ENCODE data around the gene DCX.

The DCX gene

DNA sequence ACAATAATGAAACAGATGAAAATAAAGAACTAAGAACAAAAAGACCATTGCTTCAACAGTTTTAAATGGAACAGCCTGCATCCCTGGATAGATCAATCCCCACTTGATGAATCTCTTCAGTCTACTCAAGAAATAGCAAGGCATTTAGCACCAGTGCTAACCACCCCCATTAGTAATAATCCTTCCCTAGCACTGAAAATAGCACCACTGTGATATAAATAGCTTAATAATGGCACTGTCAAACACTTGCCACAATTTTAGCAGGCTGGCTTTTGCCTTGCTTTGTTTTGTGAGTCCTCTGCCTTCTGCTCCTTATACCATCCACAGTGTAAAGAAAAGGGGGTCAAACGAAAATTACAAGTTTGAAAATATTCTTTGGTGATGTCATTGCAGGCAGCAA is 17.4 kb downstream of the DCX start:
- DNase-seq (no peak), ATAC-seq (replicated peaks) (no peak)
- H3K27ac Mint-ChIP-seq = no peak overlapping the region
- H3K4me3 Mint-ChIP-seq = no peak overlapping the region
- H3K27me3 Mint-ChIP-seq = no peaks in the 10 kb centered on the region
- H3K36me3 Mint-ChIP-seq (ENCODE audit: insufficient read depth) = no peaks in the 10 kb centered on the region
- no peaks in the 10 kb centered on the region for H3K9me3 Mint-ChIP-seq
- no peaks in the 10 kb centered on the region for H3K4me1 Mint-ChIP-seq (ENCODE audit: low read depth in 2 of 2)

DNA sequence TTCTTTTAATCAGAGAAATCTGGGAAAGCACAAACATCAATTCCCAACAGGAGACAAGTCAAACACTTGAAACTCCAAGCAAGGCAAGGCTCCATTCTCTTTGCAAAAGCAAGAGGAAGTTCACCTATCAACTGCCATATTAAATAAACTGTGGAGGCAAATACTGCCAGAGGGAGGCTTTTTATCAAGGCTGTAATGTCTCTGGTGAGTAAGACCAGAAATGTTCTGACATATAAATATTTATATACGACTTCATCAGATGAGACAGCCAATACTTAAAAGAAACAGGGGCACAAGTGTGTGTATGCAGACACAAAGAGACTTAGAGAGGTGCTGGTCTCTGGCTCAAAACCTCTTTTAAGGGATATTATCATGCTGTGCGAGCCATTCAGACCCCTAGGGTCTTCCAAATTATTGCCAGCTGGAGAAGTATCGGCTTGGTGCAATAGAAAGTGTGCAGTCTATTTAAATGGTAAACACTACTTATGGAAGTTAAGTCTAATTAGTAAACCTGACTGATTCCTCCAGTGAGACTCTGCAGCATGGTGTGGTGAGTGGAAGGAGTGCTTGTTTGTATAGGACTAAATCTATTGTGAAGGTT is 24.4 kb downstream of the DCX start:
- H3K36me3 Mint-ChIP-seq (ENCODE audit: insufficient read depth) = no peaks in the 10 kb centered on the region
- H3K4me1 Mint-ChIP-seq (ENCODE audit: low read depth in 2 of 2) = no peaks in the 10 kb centered on the region
- no peaks in the 10 kb centered on the region for H3K27me3 Mint-ChIP-seq
- H3K4me3 Mint-ChIP-seq = no peak overlapping the region
- no peak for ATAC-seq (replicated peaks)
- H3K27ac Mint-ChIP-seq = no peak overlapping the region
- no peaks in the 10 kb centered on the region for H3K9me3 Mint-ChIP-seq
- no peak for DNase-seq

DNA sequence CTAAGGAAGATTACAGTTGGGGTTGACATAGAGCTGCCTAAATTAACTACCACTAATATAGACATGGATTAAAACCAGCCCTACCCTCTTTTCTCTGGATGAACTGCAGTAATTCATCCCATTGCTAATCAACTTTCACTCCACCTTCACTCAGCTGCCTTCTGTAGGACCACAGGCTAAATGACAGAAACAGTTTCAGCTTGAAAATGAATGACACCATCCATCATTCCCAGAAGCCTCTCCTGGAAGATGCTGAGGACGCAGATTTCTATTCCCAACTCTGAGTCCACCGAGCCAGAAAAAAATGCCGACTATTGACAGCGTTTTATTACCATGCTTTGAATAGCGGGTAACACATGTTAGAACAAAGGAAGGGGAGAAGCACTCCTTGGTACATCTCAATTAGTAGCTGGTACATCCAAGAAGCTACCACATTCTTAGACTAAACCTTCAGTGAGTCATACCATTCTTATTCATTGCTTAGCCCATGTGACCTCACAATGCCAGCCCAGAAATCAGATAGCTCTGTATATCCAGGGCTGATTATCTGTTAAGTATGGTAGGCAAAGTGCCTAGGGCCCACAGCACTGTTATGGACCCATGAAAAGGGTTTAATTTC is 25.3 kb downstream of the DCX start:
- Mint-ChIP-seq H3K27ac (no peak overlapping the region), H3K4me1 (ENCODE audit: low read depth in 2 of 2) (no peaks in the 10 kb centered on the region), H3K9me3 (no peaks in the 10 kb centered on the region), H3K36me3 (ENCODE audit: insufficient read depth) (no peaks in the 10 kb centered on the region), H3K4me3 (no peak overlapping the region), H3K27me3 (no peaks in the 10 kb centered on the region)
- DNase-seq (no peak), ATAC-seq (replicated peaks) (no peak)

DNA sequence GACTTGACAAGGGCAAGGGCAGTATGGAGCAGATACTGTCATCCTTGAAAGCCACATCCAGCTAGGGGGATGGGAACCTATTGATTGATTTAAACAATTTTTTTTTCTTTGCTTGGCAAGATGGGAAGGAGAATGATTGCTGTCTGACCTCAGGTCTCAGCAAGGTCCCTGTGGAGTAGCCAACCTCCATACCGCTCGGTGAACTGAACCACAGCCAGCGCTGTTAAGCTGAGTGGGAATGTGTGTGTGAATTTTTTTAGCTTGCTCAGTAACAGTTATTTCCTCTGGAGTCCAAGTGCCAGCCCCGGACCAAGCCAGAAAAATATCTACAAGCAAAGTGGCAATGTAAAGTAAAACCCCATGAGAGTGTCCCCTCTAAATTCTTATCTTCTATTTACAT is 25.9 kb downstream of the DCX start:
- Mint-ChIP-seq H3K4me3 (no peak overlapping the region), H3K9me3 (no peaks in the 10 kb centered on the region), H3K27ac (no peak overlapping the region), H3K27me3 (no peaks in the 10 kb centered on the region), H3K36me3 (ENCODE audit: insufficient read depth) (no peaks in the 10 kb centered on the region), H3K4me1 (ENCODE audit: low read depth in 2 of 2) (no peaks in the 10 kb centered on the region)
- ATAC-seq (replicated peaks) (no peak), DNase-seq (no peak)

DNA sequence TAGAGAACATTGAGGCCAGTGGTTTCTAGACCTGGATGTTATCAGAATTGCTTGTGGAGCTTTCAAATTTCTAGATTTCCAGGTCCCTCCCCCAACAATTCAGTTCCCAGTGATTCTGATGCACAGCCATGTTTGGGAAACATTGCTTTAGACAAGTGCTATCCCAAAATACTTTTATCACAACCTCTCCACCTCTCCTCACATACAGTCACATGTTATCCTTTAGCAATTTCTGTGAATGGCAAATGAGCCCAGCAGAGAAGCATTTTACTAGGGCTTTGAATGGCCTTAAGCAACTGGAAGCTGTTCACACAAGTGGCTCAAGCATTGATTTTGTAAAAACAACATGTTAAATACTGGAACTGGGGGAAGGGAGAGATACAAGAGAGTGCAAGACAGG is 29.7 kb downstream of the DCX start:
- DNase-seq = no peak
- no peak overlapping the region for H3K27ac Mint-ChIP-seq
- no peaks in the 10 kb centered on the region for H3K27me3 Mint-ChIP-seq
- H3K4me3 Mint-ChIP-seq = no peak overlapping the region
- no peaks in the 10 kb centered on the region for H3K9me3 Mint-ChIP-seq
- no peaks in the 10 kb centered on the region for H3K36me3 Mint-ChIP-seq (ENCODE audit: insufficient read depth)
- no peak for ATAC-seq (replicated peaks)
- no peaks in the 10 kb centered on the region for H3K4me1 Mint-ChIP-seq (ENCODE audit: low read depth in 2 of 2)

DNA sequence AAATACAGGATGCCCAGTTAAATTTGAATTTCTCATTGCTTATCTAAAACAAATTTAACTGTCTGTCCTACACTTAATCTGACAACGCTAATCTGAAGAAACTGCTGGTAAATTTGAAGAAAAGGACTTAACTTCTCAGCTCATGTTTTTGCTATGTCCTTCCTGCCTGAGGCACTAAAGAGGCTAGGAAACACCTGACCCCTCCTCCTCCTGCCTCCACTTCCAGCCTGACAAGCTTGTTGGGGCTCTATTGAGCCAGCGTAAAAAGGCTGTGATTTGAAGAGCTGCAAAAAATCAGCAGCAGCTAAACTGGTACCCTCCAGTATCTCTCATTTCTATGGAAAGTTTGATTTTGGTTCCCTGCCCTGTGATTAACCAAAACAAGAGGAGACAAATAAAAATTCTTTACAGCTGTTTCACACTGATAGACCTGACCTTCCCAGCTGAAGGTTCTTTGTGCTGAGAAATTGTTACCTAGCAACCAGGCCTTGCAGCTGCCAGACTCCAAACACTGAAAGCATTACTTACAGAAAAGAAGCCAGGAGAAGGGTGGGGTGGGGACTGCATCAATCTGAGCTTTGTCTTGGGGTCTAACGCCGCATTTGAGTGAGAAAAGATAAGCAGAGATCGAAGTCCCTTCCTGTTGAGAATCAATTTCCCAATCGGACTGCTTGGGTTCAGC is 35.0 kb downstream of the DCX start:
- H3K9me3 Mint-ChIP-seq = no peaks in the 10 kb centered on the region
- no peaks in the 10 kb centered on the region for H3K27me3 Mint-ChIP-seq
- no peak for DNase-seq
- H3K36me3 Mint-ChIP-seq (ENCODE audit: insufficient read depth) = no peaks in the 10 kb centered on the region
- H3K4me1 Mint-ChIP-seq (ENCODE audit: low read depth in 2 of 2) = no peaks in the 10 kb centered on the region
- no peak overlapping the region for H3K27ac Mint-ChIP-seq
- ATAC-seq (replicated peaks) = no peak
- no peak overlapping the region for H3K4me3 Mint-ChIP-seq

DNA sequence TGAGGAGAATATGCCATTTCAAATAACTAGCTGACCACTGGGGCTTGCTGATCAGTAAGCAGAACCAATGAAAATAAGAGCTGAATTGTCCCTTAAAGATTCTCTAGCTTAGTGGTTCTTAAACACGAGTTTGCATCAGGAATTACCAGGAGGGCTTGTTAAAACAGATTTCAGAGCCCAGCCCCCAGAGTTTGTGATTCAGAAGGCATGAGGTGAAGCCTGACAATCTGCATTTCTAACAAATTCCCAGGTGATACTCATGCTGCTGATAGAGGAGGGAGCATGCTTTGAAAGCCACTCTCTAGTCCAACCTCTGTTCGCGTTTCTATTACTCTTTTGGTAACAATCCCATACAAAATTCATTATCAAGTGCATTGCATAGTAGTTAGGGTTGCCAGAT is 35.5 kb downstream of the DCX start:
- H3K4me1 Mint-ChIP-seq (ENCODE audit: low read depth in 2 of 2) = no peaks in the 10 kb centered on the region
- no peaks in the 10 kb centered on the region for H3K36me3 Mint-ChIP-seq (ENCODE audit: insufficient read depth)
- no peak overlapping the region for H3K4me3 Mint-ChIP-seq
- DNase-seq = no peak
- ATAC-seq (replicated peaks) = no peak
- H3K27ac Mint-ChIP-seq = no peak overlapping the region
- H3K9me3 Mint-ChIP-seq = no peaks in the 10 kb centered on the region
- H3K27me3 Mint-ChIP-seq = no peaks in the 10 kb centered on the region

DNA sequence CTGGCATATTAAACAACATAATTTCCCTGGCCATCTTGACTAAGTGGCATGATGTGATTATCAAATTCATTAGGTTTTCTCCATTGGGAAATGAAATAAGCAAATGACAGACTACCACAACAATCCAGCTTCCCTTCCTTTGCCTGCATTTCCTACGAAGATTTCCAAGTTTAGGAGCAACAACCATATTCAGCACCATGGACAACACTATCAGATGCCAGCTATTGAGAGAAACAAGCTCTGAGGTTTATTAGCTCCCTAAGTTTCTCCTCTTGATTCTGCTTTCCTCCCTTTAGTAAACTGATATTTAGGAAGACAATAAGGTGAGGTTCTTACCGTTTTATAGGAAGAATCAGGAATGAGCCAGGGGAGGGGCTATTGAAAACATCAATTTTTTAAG is 36.2 kb downstream of the DCX start:
- no peak for DNase-seq
- Mint-ChIP-seq H3K27me3 (no peaks in the 10 kb centered on the region), H3K27ac (no peak overlapping the region), H3K36me3 (ENCODE audit: insufficient read depth) (no peaks in the 10 kb centered on the region), H3K9me3 (no peaks in the 10 kb centered on the region), H3K4me3 (no peak overlapping the region), H3K4me1 (ENCODE audit: low read depth in 2 of 2) (no peaks in the 10 kb centered on the region)
- no peak for ATAC-seq (replicated peaks)

DNA sequence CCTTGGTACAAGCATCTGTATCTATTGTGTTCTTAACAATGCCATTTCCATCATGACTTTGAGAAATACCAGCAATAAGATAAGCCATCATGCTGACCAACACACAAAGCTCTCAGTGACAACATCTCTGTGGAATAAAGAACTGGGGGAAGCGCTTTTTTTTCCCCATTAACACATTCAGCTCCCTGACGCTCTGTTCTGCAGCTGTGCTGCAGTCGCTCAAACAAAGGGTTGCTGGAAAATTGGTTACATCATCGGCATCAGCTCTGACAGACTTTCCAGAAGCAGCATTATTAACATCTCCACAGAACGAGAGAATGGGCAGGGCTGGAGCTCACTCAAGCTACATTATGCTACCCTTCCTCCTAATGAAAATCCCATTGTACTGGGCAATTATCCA is 39.9 kb downstream of the DCX start:
- no peaks in the 10 kb centered on the region for H3K36me3 Mint-ChIP-seq (ENCODE audit: insufficient read depth)

DNA sequence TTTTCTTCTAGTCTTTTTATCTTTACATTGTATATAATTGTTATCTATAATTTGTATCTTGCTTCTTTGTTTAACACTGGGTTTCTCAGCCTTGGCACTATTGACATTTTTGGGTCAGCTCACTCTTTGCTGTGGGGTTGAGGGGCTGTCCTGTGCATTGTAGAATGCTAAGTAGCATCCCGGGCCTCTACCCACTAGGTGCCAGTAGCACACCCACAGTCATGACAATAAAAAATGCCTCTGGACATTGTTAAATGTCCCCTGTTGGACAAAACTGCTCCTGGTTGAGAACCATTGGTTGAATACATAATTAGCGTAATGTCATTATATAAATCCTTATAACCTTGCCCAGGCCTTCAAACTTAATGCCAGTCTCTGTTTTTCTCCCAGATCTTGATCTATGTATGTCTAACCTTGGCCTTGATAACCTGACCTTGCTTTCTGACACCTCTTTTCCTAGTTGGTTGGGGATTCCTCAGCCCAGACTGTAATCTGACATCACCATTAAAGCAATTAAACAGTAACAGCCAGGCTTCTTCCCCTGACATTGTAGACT is 46.1 kb downstream of the DCX start:
- Mint-ChIP-seq H3K4me1 (ENCODE audit: low read depth in 2 of 2) (no peaks in the 10 kb centered on the region), H3K36me3 (ENCODE audit: insufficient read depth) (no peaks in the 10 kb centered on the region), H3K27ac (no peak overlapping the region), H3K4me3 (no peak overlapping the region), H3K9me3 (no peaks in the 10 kb centered on the region), H3K27me3 (no peaks in the 10 kb centered on the region)
- DNase-seq = no peak
- ATAC-seq (replicated peaks) = no peak

More for the DNA sequence above, 39.9 kb downstream of the DCX start:
- Mint-ChIP-seq H3K4me1 (ENCODE audit: low read depth in 2 of 2) (no peaks in the 10 kb centered on the region), H3K27me3 (no peaks in the 10 kb centered on the region), H3K4me3 (no peak overlapping the region), H3K27ac (no peak overlapping the region), H3K9me3 (no peaks in the 10 kb centered on the region)
- ATAC-seq (replicated peaks) (no peak), DNase-seq (no peak)

DNA sequence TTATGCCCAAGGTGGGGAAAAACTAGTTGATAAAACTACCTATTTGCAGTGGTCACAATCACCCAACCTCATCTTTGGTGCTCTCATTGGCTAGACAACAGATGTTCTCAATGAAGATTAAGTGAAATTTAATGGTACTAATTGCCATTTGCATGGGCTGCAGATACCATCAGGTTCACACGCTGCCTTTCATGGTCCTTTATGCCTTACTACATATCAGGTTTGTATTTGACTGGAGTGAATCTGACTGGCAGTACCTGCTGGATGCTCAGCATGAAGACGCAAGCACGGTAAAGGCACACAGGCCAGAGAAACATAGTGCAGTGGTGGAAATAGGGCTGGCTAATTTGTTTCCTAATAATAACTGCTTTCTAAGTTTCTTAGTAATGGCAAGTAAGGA is 48.3 kb downstream of the DCX start:
- Mint-ChIP-seq H3K9me3 (no peaks in the 10 kb centered on the region), H3K36me3 (ENCODE audit: insufficient read depth) (no peaks in the 10 kb centered on the region), H3K4me1 (ENCODE audit: low read depth in 2 of 2) (no peaks in the 10 kb centered on the region), H3K27ac (no peak overlapping the region), H3K27me3 (no peaks in the 10 kb centered on the region), H3K4me3 (no peak overlapping the region)
- ATAC-seq (replicated peaks) (no peak), DNase-seq (no peak)

DNA sequence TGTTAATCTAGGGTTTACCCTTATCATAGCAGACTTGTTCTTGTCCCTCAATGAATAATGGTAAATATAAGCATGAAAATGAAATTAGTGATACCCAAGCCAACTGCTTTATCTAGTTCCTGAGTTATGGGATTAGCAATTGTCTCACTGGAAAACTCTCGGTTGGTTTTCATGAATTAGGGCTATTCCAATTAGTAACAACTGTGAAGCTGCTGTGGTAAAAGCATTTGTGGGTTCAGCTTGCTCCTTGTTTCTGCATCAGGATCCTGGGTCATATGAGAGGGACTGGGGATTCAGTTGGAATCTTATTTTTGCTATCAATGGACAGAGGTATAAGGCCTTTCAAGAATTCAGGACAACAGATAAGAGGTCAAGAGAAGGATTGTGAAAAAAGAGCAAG is 50.2 kb downstream of the DCX start:
- H3K4me1 Mint-ChIP-seq (ENCODE audit: low read depth in 2 of 2) = no peaks in the 10 kb centered on the region
- H3K36me3 Mint-ChIP-seq (ENCODE audit: insufficient read depth) = no peaks in the 10 kb centered on the region
- no peak for ATAC-seq (replicated peaks)
- H3K4me3 Mint-ChIP-seq = no peak overlapping the region
- no peak for DNase-seq
- H3K9me3 Mint-ChIP-seq = no peaks in the 10 kb centered on the region
- no peaks in the 10 kb centered on the region for H3K27me3 Mint-ChIP-seq
- H3K27ac Mint-ChIP-seq = no peak overlapping the region

DNA sequence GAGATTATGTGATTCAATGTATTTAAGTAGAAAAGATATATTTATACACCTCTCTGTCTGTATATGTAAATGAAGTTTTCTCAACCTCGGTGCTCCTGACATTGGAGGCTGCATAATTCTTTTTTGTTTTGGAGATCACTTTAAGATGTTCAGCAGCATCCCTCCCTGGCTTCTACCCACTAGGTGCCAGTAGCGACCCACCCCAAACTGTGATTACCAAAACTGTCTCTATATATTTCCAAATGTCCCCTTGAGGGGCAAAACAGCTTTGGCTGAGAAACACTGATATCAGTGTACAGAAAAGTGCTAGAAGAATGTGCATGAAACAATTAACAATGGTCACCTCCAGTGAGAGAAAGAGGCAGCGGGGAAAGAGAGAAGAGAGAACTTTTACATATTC is 51.2 kb downstream of the DCX start:
- Mint-ChIP-seq H3K9me3 (no peaks in the 10 kb centered on the region), H3K36me3 (ENCODE audit: insufficient read depth) (no peaks in the 10 kb centered on the region), H3K4me1 (ENCODE audit: low read depth in 2 of 2) (no peaks in the 10 kb centered on the region), H3K4me3 (no peak overlapping the region), H3K27me3 (no peaks in the 10 kb centered on the region), H3K27ac (no peak overlapping the region)
- DNase-seq = no peak
- ATAC-seq (replicated peaks) = no peak

DNA sequence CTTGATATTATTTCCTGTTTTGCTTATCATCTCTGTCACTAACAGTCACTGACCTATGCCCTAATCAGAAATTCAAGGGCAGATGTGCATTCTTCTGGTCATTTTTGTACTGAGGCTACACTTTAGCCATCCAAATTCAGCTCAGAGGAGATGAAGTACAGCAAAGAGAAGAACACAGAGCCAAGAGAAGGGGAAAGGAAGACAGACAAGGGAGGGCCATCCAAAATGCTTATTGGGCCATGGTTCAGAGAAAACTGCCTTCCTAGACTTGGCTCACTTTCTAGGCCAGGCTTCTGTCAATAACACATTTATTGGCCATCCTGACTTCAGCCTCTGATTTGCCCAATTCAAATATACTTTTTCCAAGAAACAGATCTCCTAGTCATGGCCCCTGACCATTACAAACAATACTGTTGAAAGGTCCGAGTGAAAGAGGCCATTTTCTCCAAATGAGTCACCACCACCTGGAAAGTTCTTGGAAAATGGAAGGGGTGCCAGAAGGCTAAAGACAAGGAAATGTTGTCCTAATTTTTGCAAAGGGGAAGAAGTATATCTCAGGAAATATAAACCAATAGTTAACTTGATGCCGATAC is 56.4 kb downstream of the DCX start:
- Mint-ChIP-seq H3K4me1 (ENCODE audit: low read depth in 2 of 2) (no peaks in the 10 kb centered on the region), H3K27me3 (no peaks in the 10 kb centered on the region), H3K4me3 (no peak overlapping the region), H3K36me3 (ENCODE audit: insufficient read depth) (no peaks in the 10 kb centered on the region), H3K27ac (no peak overlapping the region), H3K9me3 (no peaks in the 10 kb centered on the region)
- DNase-seq (no peak), ATAC-seq (replicated peaks) (no peak)
